Panc1 (cell line): Measurements from ENCODE around the gene SEMA4A. TPM values are rescaled to one million over a fixed set of nuclear protein-coding genes. Genes with fewer than 3 reads are reported as not detected.

Experiments used
- ATAC-seq: fragments of 200-7000 bp; cut with Tn5 transposase; 2 replicates; pipeline ENCODE4 v1.9.1; 2020; ENCODE audit warnings: mild to moderate bottlenecking, moderate library complexity
- BruUV-seq: library from RNA; stranded (reverse); fragments of 400-500 nt; replicated peaks from 2 replicates; lab custom pipeline; 2021; lab: Mats Ljungman, UMichigan
- CTCF ChIA-PET: fragments of 300-600 bp; sonication (Branson Sonifier 250); formaldehyde crosslinking; loops from one replicate; lab custom pipeline; 2022; ENCODE audit warnings: antibody characterized with exemption; lab: Charles Lee
- POLR2A ChIA-PET: fragments of 300-600 bp; sonication (Branson Sonifier 250); formaldehyde crosslinking; loops from one replicate; lab custom pipeline; 2022; ENCODE audit warnings: antibody characterized with exemption; lab: Charles Lee
- DNase-seq: peaks from one replicate; pipeline ENCODE4 v3.0.0-alpha.2; 2010; ENCODE audit warnings: low read depth, low spot score
- H3K27ac ChIP-seq: 2 replicates; pipeline ENCODE4 v1.5.1; 2011; ENCODE audit warnings: mild to moderate bottlenecking, low read length, inconsistent platforms
- H3K27me3 ChIP-seq: fragments of 200-500 bp; sonication (Bioruptor generic); 2 replicates; pipeline ENCODE4 v1.6.0; 2014; ENCODE audit warnings: low read length, inconsistent platforms; ENCODE audit not compliant: control insufficient read depth, insufficient read depth
- H3K36me3 ChIP-seq: fragments of 200-500 bp; sonication (Bioruptor generic); 2 replicates; pipeline ENCODE4 v1.5.1; 2014; ENCODE audit warnings: inconsistent platforms, mild to moderate bottlenecking, low read length, moderate library complexity; ENCODE audit not compliant: control insufficient read depth, insufficient read depth
- H3K4me1 ChIP-seq: 2 replicates; pipeline ENCODE4 v1.5.1; 2011; ENCODE audit warnings: inconsistent platforms, mild to moderate bottlenecking, low read length, moderate library complexity; ENCODE audit not compliant: control insufficient read depth, insufficient read depth
- H3K4me3 ChIP-seq, 2 experiments: 2 replicates each; pipeline ENCODE4 v1.5.1; 2011 to 2012; ENCODE audit warnings: low read depth in 2 of 2, low read length in 2 of 2, mild to moderate bottlenecking in 2 of 2, inconsistent platforms in 1 of 2, moderate library complexity in 1 of 2
- H3K9me3 ChIP-seq: fragments of 200-500 bp; sonication (Bioruptor generic); 2 replicates; pipeline ENCODE4 v1.5.1; 2014; ENCODE audit warnings: low read depth, mild to moderate bottlenecking, inconsistent platforms, low read length, moderate library complexity; ENCODE audit not compliant: control insufficient read depth, insufficient read depth
- CTCF ChIP-seq: fragments of 450-650 bp; IDR thresholded peaks from 2 replicates; pipeline ENCODE4 v1.5.1; 2017; ENCODE audit warnings: mild to moderate bottlenecking
- POLR2AphosphoS5 ChIP-seq: IDR thresholded peaks from 2 replicates; pipeline ENCODE4 v1.6.1; 2012; ENCODE audit warnings: mild to moderate bottlenecking, low read depth, low read length, moderate library complexity
- REST ChIP-seq, 2 experiments: IDR thresholded peaks; 2 replicates each; pipeline ENCODE4 v1.6.1; 2011 to 2012; ENCODE audit warnings: low read depth in 2 of 2, control low read depth in 1 of 2, low read length in 1 of 2, mild to moderate bottlenecking in 1 of 2, moderate library complexity in 1 of 2; ENCODE audit not compliant: insufficient read depth in 1 of 2
- SIN3A ChIP-seq: IDR thresholded peaks from 2 replicates; pipeline ENCODE4 v1.6.1; 2012; ENCODE audit warnings: low read depth, mild to moderate bottlenecking, low read length, moderate library complexity, borderline replicate concordance; ENCODE audit not compliant: insufficient read depth
- TCF7L2 ChIP-seq: IDR thresholded peaks from 2 replicates; pipeline ENCODE4 v1.6.1; 2011; ENCODE audit warnings: mild to moderate bottlenecking, low read depth, low read length, inconsistent platforms
- in situ Hi-C: cut with HindIII; loops from 2 replicates; pipeline ENCODE4 v1.10.0; 2016; ENCODE audit warnings: low sequenced_read_pairs, low pct_unique_long_range_greater_than_20kb
- intact Hi-C: fragments of 100-400 bp; cut with micrococcal nuclease; formaldehyde crosslinking; loops from one replicate; pipeline ENCODE4 v1.10.0; 2022; ENCODE audit not compliant: unreplicated experiment
- total RNA-seq: library from RNA; stranded (reverse); gene quantifications from one replicate; pipeline ENCODE4 v1.2.1, GENCODE V29; 2021; ENCODE audit not compliant: unreplicated experiment

The SEMA4A gene
- total RNA-seq, 1 experiment from 2014 or later: 0.21 TPM

GRCh38 chr1:156113282-156113950 is 40.0 kb upstream of the SEMA4A start:
- peaks cover 37% of the 10 kb centered on the region for H3K4me1 ChIP-seq
- POLR2A ChIA-PET: interaction anchor here (0.9 to 1.0 kb wide), 2 partner anchors 10 to 13 kb away, joined by 3 read pairs; no protein-coding TSS in a partner anchor
- peaks cover 6% of the 10 kb centered on the region; the same call in 1 of the 2 replicates for H3K36me3 ChIP-seq
- DNase-seq (no peak), ATAC-seq (peak; percentile 12; the same call in 1 of the 2 replicates)
- CTCF ChIA-PET: interaction anchor here (0.5 to 1.3 kb wide), 2 partner anchors 8 to 17 kb away, joined by 3 to 5 read pairs; no protein-coding TSS in a partner anchor
- H3K27ac ChIP-seq: peak overlapping the region; percentile 96
- intact Hi-C loops (no loop called here), in situ Hi-C loops (no loop called here)
- H3K27me3 ChIP-seq: no peaks in the 10 kb centered on the region
- H3K4me3 ChIP-seq: peak overlapping the region in 1 of 2 experiments; percentile 78; a peak in 2 of 4 replicates
- no peaks in the 10 kb centered on the region for H3K9me3 ChIP-seq
- TF ChIP-seq REST (IDR thresholded peaks at IDR 0.05; ENCODE audit: insufficient read depth in 1 of 2, low read depth in 2 of 2, low read length in 1 of 2) (no peak), SIN3A (no peak), CTCF (no peak)
- BruUV-seq: no TSS peak

GRCh38 chr1:156114101-156114918 is 39.1 kb upstream of the SEMA4A start, which contains the start of gene LMNA:
LMNA (plus strand) TSS chr1:156114711; CDS start chr1:156114919, 208 bp downstream.
- TF ChIP-seq TCF7L2 (no peak), REST (IDR thresholded peaks at IDR 0.05; ENCODE audit: insufficient read depth in 1 of 2, low read depth in 2 of 2, low read length in 1 of 2) (no peak), POLR2AphosphoS5 (peak; percentile 94), SIN3A (0 out of 2 replicates have a peak, but pooled peaks have one; percentile 80), CTCF (no peak)
- Histone ChIP-seq H3K27ac (peak within 1 kb of the TSS; percentile 96), H3K27me3 (no peaks in the 10 kb centered on the region), H3K4me3 (peak within 1 kb of the TSS; percentile 78 to 99), H3K9me3 (no peaks in the 10 kb centered on the region), H3K36me3 (peaks cover 6% of the 10 kb centered on the region; the same call in 1 of the 2 replicates), H3K4me1 (peaks cover 41% of the 10 kb centered on the region)
- DNase-seq: peak; percentile 82
- ChIA-PET CTCF (interaction anchor here (1.3 kb wide), 1 partner anchor 16 kb away, joined by 5 read pairs; no protein-coding TSS in a partner anchor), POLR2A (interaction anchor here (0.6 to 2.4 kb wide), 2 partner anchors 8 to 15 kb away, joined by 3 to 12 read pairs; no protein-coding TSS in a partner anchor)
- peak; percentile 84 for ATAC-seq
- in situ Hi-C loops (no loop called here), intact Hi-C loops (loop anchor here (2.0 kb wide), 1 partner anchor 48 kb away; no protein-coding TSS in a partner anchor)
- BruUV-seq: no TSS peak
